ENCODE data around the gene MGAT5. TPM values are rescaled to one million over a fixed set of nuclear protein-coding genes. Genes with fewer than 3 reads are reported as not detected.

Gene MGAT5
- total RNA-seq, 1 experiment from 2014 or later: 22.1 TPM

- Mint-ChIP-seq H3K27ac (ENCODE audit: unreplicated experiment) (no peak overlapping the region), H3K4me1 (ENCODE audit: low read depth, unreplicated experiment) (no peaks in the 10 kb centered on the region), H3K9me3 (ENCODE audit: unreplicated experiment) (no peaks in the 10 kb centered on the region), H3K27me3 (ENCODE audit: insufficient read depth, unreplicated experiment) (no peaks in the 10 kb centered on the region), H3K4me3 (ENCODE audit: unreplicated experiment) (no peak overlapping the region), H3K36me3 (ENCODE audit: insufficient read depth, unreplicated experiment) (peaks cover 6% of the 10 kb centered on the region)
- Histone ChIP-seq H3K36me3 (ENCODE audit: control insufficient read depth, insufficient read depth, low read length) (0 out of 2 replicates have a peak, but pooled peaks cover 2% of the 10 kb centered on the region), H3K4me1 (no peaks in the 10 kb centered on the region), H3K9me3 (no peaks in the 10 kb centered on the region), H3K4me3 (ENCODE audit: low read depth, low read length) (no peak overlapping the region), H3K27me3 (replicated peaks; ENCODE audit: control insufficient read depth, insufficient read depth, low read length) (no peaks in the 10 kb centered on the region)
- CTCF ChIA-PET: interaction anchor here (0.6 to 1.5 kb wide), 2 partner anchors 9 to 10 kb away, joined by 3 to 4 read pairs; no protein-coding TSS in a partner anchor
- intact Hi-C loops (cut with micrococcal nuclease; ENCODE audit: unreplicated experiment): no loop called here
- no TSS peak for BruUV-seq (replicated peaks)
- POLR2A ChIA-PET: no interaction called here
- no peak for TF ChIP-seq CTCF (IDR thresholded peaks at IDR 0.05; ENCODE audit: insufficient read depth in 1 of 2, low read depth in 1 of 2, low read length in 1 of 2, severe bottlenecking in 1 of 2, unreplicated experiment in 1 of 2)
- DNase-seq: no peak
Measured at GRCh38 chr2:134401789-134402188, 147.9 kb downstream of the MGAT5 start.

GRCh38 chr2:134402410-134402809 is 148.5 kb downstream of the MGAT5 start:
- Histone ChIP-seq H3K4me1 (no peaks in the 10 kb centered on the region), H3K4me3 (ENCODE audit: low read depth, low read length) (no peak overlapping the region), H3K27me3 (replicated peaks; ENCODE audit: control insufficient read depth, insufficient read depth, low read length) (no peaks in the 10 kb centered on the region), H3K9me3 (no peaks in the 10 kb centered on the region), H3K36me3 (ENCODE audit: control insufficient read depth, insufficient read depth, low read length) (0 out of 2 replicates have a peak, but pooled peaks cover 2% of the 10 kb centered on the region)
- DNase-seq: no peak
- Mint-ChIP-seq H3K4me1 (ENCODE audit: low read depth, unreplicated experiment) (no peaks in the 10 kb centered on the region), H3K27me3 (ENCODE audit: insufficient read depth, unreplicated experiment) (no peaks in the 10 kb centered on the region), H3K4me3 (ENCODE audit: unreplicated experiment) (no peak overlapping the region), H3K27ac (ENCODE audit: unreplicated experiment) (no peak overlapping the region), H3K36me3 (ENCODE audit: insufficient read depth, unreplicated experiment) (peaks cover 6% of the 10 kb centered on the region), H3K9me3 (ENCODE audit: unreplicated experiment) (no peaks in the 10 kb centered on the region)
- ChIA-PET CTCF (interaction anchor here (0.6 kb wide), 1 partner anchor 10 kb away, joined by 3 read pairs; no protein-coding TSS in a partner anchor), POLR2A (no interaction called here)
- TF ChIP-seq CTCF (IDR thresholded peaks at IDR 0.05; ENCODE audit: insufficient read depth in 1 of 2, low read depth in 1 of 2, low read length in 1 of 2, severe bottlenecking in 1 of 2, unreplicated experiment in 1 of 2): no peak
- no TSS peak for BruUV-seq (replicated peaks)
- intact Hi-C loops (cut with micrococcal nuclease; ENCODE audit: unreplicated experiment): no loop called here

GRCh38 chr2:134405611-134406081 is 151.8 kb downstream of the MGAT5 start:
- Histone ChIP-seq H3K4me1 (no peaks in the 10 kb centered on the region), H3K4me3 (ENCODE audit: low read depth, low read length) (no peak overlapping the region), H3K27me3 (replicated peaks; ENCODE audit: control insufficient read depth, insufficient read depth, low read length) (no peaks in the 10 kb centered on the region), H3K9me3 (no peaks in the 10 kb centered on the region), H3K36me3 (ENCODE audit: control insufficient read depth, insufficient read depth, low read length) (no peaks in the 10 kb centered on the region)
- no peaks in the 10 kb centered on the region for H3K9me3 Mint-ChIP-seq (ENCODE audit: unreplicated experiment)
- no peak overlapping the region for H3K27ac Mint-ChIP-seq (ENCODE audit: unreplicated experiment)
- BruUV-seq (replicated peaks): no TSS peak
- intact Hi-C loops (cut with micrococcal nuclease; ENCODE audit: unreplicated experiment): no loop called here
- TF ChIP-seq CTCF (IDR thresholded peaks at IDR 0.05; ENCODE audit: insufficient read depth in 1 of 2, low read depth in 1 of 2, low read length in 1 of 2, severe bottlenecking in 1 of 2, unreplicated experiment in 1 of 2): no peak
- DNase-seq: no peak
- H3K36me3 Mint-ChIP-seq (ENCODE audit: insufficient read depth, unreplicated experiment): no peaks in the 10 kb centered on the region
- no peaks in the 10 kb centered on the region for H3K4me1 Mint-ChIP-seq (ENCODE audit: low read depth, unreplicated experiment)
- no peaks in the 10 kb centered on the region for H3K27me3 Mint-ChIP-seq (ENCODE audit: insufficient read depth, unreplicated experiment)
- ChIA-PET POLR2A (no interaction called here), CTCF (no interaction called here)
- no peak overlapping the region for H3K4me3 Mint-ChIP-seq (ENCODE audit: unreplicated experiment)

Data from Caco-2 (cell line).